SK-N-SH treated with all-trans-retinoic acid at 6 μM for 48 hours (cell line): ENCODE data around the gene CEACAM16.

Experiments used
- ARNTL ChIP-seq: fragments of 450-650 bp; formaldehyde crosslinking; IDR thresholded peaks from 2 replicates; pipeline ENCODE4 v1.5.0; 2020; ENCODE audit warnings: low read depth, mild to moderate bottlenecking, moderate library complexity, borderline replicate concordance
- PATZ1 ChIP-seq: fragments of 250-450 bp; sonication (Bioruptor Pico); IDR thresholded peaks from 2 replicates; pipeline ENCODE4 v1.8.0; 2020; ENCODE audit warnings: mild to moderate bottlenecking, moderate library complexity, borderline replicate concordance
- RARB ChIP-seq: fragments of 250-450 bp; sonication (Bioruptor Pico); IDR thresholded peaks from 2 replicates; pipeline ENCODE4 v1.8.0; 2021; ENCODE audit warnings: mild to moderate bottlenecking, moderate library complexity
- SNAI2 ChIP-seq: fragments of 250-450 bp; sonication (Bioruptor Pico); IDR thresholded peaks from 2 replicates; pipeline ENCODE4 v1.5.0; 2020; ENCODE audit warnings: mild to moderate bottlenecking, moderate library complexity
- TOX ChIP-seq: fragments of 250-450 bp; sonication (Bioruptor Pico); IDR thresholded peaks from 2 replicates; pipeline ENCODE4 v1.8.0; 2021; ENCODE audit warnings: mild to moderate bottlenecking, moderate library complexity, borderline replicate concordance
- TSHZ2 ChIP-seq: fragments of 250-450 bp; sonication (Bioruptor Pico); IDR thresholded peaks from 2 replicates; pipeline ENCODE4 v1.5.0; 2020; ENCODE audit warnings: mild to moderate bottlenecking, moderate library complexity
- ZFP30 ChIP-seq: fragments of 450-650 bp; formaldehyde crosslinking; IDR thresholded peaks from 2 replicates; pipeline ENCODE4 v1.5.0; 2022; ENCODE audit warnings: mild to moderate bottlenecking, moderate library complexity
- TF ChIP-seq, protein P1 (sequence below): fragments of 250-450 bp; sonication (Bioruptor Pico); IDR thresholded peaks from 2 replicates; pipeline ENCODE4 v1.8.0; 2021; ENCODE audit warnings: low read depth, mild to moderate bottlenecking, moderate library complexity, borderline replicate concordance

DNA sequence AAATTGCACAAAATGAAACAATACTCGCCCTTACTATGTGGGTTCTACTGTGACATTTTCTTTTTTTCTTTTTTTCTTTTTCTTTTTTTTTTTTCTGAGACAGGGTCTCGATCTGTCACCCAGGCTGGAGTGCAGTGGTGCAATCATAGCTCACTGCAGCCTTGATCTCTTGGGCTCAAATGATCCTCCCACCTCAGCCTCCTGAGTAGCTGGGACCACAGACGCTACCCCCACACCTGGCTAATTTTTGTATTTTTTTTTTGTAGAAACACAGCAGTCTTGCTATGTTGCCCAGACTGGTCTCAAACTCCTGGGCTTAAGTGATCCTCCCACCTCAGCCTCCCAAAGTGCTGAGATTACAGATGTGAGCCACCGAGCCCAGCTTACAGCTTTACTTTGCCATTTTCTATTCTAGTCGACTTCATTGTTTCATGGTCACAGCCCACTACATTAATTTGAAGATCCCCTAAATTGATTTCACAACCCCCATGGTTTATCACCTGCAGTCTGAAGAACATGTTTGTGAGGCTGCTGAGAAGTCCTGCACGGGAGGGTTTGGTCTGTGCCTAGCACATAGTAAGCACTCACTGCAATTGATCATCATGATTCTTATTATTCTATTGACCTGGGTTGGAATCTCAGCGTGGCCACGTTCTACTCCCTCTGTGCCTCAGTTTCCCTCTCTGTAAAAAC, 53.3 kb downstream of the CEACAM16 start:
- no peak for TF ChIP-seq ARNTL (CRISPR knock-in tag)
- no peak for TF ChIP-seq SNAI2 (CRISPR knock-in tag)
- TF ChIP-seq RARB (CRISPR knock-in tag), result no peak
- TF ChIP-seq TSHZ2 (CRISPR knock-in tag), result no peak
- TF ChIP-seq, protein P1, sequence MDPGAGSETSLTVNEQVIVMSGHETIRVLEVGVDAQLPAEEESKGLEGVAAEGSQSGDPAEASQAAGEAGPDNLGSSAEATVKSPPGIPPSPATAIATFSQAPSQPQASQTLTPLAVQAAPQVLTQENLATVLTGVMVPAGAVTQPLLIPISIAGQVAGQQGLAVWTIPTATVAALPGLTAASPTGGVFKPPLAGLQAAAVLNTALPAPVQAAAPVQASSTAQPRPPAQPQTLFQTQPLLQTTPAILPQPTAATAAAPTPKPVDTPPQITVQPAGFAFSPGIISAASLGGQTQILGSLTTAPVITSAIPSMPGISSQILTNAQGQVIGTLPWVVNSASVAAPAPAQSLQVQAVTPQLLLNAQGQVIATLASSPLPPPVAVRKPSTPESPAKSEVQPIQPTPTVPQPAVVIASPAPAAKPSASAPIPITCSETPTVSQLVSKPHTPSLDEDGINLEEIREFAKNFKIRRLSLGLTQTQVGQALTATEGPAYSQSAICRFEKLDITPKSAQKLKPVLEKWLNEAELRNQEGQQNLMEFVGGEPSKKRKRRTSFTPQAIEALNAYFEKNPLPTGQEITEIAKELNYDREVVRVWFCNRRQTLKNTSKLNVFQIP (CRISPR knock-in tag), result no peak
- no peak for TF ChIP-seq ZFP30 (CRISPR knock-in tag)
- no peak for TF ChIP-seq PATZ1
- TF ChIP-seq TOX (CRISPR knock-in tag), result no peak
